Activated CD4-positive, alpha-beta T cell treated with anti-CD3 and anti-CD28 coated beads for 36 hours (primary cell): ENCODE measurements around the gene CCDC40. TPM values are rescaled to one million over a fixed set of nuclear protein-coding genes. Genes with fewer than 3 reads are reported as not detected.

Experiments
- ATAC-seq: fragments of 200-7000 bp; cut with Tn5 transposase; one replicate; pipeline ENCODE4 v1.10.0; 2021; ENCODE audit warnings: mild to moderate bottlenecking, moderate library complexity
- CTCF ChIA-PET: fragments of 350-600 bp; sonication (Branson Sonifier 250); formaldehyde crosslinking; loops from one replicate; lab custom pipeline; 2021; ENCODE audit warnings: antibody characterized with exemption; lab: Charles Lee
- POLR2A ChIA-PET: fragments of 350-600 bp; sonication (Branson Sonifier 250); formaldehyde crosslinking; loops from one replicate; lab custom pipeline; 2021; ENCODE audit warnings: antibody characterized with exemption, inconsistent platforms; lab: Charles Lee
- DNase-seq: peaks from one replicate; pipeline ENCODE4 v3.0.0-alpha.2; 2020
- H3K27ac Mint-ChIP-seq: one replicate; pipeline ENCODE4 v1.8.0; 2021; ENCODE audit warnings: mixed read lengths
- H3K27me3 Mint-ChIP-seq: one replicate; pipeline ENCODE4 v1.8.0; 2021; ENCODE audit warnings: mixed read lengths
- H3K36me3 Mint-ChIP-seq: one replicate; pipeline ENCODE4 v1.8.0; 2021; ENCODE audit warnings: low read depth, mixed read lengths
- H3K4me1 Mint-ChIP-seq: one replicate; pipeline ENCODE4 v1.8.0; 2021; ENCODE audit warnings: mixed read lengths
- H3K4me3 Mint-ChIP-seq: one replicate; pipeline ENCODE4 v1.8.0; 2021; ENCODE audit warnings: mild to moderate bottlenecking, moderate library complexity, mixed read lengths
- H3K9me3 Mint-ChIP-seq: one replicate; pipeline ENCODE4 v1.8.0; 2021; ENCODE audit warnings: low read depth, mixed read lengths
- intact Hi-C, 2 experiments: fragments of 100-400 bp; cut with DNase I in 1 of 2; cut with micrococcal nuclease in 1 of 2; formaldehyde crosslinking; loops; one replicate each; pipeline versions ENCODE4 v1.14.2 to v1.15.1; 2022 to 2024; cut with DNase I, micrococcal nuclease
- total RNA-seq, 2 experiments: library from RNA; stranded (reverse); gene quantifications; one replicate each; pipeline ENCODE4 v1.2.3, GENCODE V29; 2021

Gene CCDC40
- total RNA-seq, 2 experiments from 2014 or later: 0.56 to 0.57 TPM

DNA sequence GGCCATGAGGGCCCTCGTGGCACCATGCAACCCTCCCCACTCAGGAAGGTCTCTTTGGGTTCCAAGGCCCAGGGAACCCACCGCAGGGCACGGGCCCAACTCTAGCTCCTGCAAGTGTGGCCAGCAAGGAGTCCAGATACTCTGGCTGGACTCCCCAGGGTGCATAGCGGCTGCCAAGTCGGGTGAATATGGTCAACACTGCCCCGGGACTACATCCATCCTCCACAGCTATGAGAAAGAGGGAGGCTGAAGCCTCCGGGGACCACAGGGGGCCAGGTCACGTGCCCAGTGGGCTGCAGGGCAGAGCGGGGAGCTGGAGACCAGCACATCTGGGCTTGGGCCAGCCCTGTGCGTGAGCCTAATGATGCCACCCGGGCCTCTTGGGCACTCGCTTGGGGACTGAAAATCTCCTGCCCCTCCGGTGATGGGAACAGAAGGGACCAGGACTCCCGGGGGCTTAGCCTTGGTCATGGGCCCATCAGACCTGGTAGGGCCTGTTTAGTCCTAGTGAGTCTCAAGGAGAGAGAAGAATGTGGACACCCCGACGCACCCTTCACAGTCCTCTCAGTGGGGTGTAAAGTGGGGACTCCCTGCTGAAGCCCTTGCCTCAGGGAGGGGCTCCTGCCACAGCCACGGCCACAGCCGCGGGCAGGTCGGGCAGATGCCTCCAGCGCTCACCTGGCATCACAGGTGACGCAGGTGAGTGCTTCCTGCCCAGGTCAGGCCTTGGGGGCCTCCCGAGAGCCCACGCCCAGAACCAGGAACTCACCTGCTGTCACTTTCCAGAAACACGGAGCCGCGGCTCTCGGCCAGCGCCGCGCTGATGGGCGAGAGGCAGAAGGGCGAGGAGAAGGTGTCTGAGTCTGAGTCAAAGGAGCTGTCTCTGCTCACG is 26.8 kb upstream of the CCDC40 start:
- ChIA-PET CTCF (interaction anchor here (0.6 to 2.8 kb wide), 12 partner anchors 8 to 626 kb away, joined by 3 to 22 read pairs (median 4); no protein-coding TSS in a partner anchor), POLR2A (no interaction called here)
- intact Hi-C loops: loop anchor here in 1 of 2 experiments (5.0 kb wide), 4 partner anchors 73 to 243 kb away; partner anchors contain the start of genes EIF4A3 and GAA
- H3K36me3 Mint-ChIP-seq: no peaks in the 10 kb centered on the region
- no peak overlapping the region for H3K27ac Mint-ChIP-seq
- no peak overlapping the region for H3K4me3 Mint-ChIP-seq
- DNase-seq (no peak), ATAC-seq (no peak)
- H3K27me3 Mint-ChIP-seq: no peaks in the 10 kb centered on the region
- peaks cover 9% of the 10 kb centered on the region for H3K4me1 Mint-ChIP-seq
- H3K9me3 Mint-ChIP-seq: no peaks in the 10 kb centered on the region

DNA sequence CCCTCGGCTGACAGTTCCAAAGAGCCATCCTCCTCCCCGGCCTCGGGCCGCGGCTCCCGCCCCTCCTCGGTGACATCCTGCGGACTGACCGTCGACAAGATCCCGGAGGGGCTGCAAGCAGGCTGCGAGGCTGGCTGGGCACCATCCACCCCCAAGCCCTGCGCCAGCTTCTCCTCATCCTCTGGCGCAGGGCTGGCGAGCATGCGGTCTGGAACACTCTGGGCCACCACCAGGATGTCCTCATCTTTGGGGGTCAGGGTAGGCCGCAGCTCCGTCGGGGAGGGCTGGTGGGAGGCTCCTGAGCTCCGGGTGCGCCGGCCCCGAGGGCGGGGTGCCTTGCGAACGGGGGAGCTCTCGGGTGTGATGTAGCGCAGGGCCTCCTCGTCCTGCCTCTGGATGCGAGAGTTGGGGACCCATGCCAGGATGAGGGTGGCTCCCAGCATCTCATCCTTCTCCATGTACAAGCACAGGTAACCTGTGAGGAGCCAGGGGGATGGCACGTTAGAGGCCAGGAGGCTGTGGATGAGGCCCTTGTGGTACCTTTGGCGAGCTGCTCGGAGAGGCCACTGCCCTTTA is 26.1 kb upstream of the CCDC40 start:
- ChIA-PET POLR2A (no interaction called here), CTCF (interaction anchor here (0.5 to 1.0 kb wide), 5 partner anchors 13 to 193 kb away, joined by 3 to 5 read pairs (median 3); no protein-coding TSS in a partner anchor)
- no peak for ATAC-seq
- no peaks in the 10 kb centered on the region for H3K27me3 Mint-ChIP-seq
- intact Hi-C loops: no loop called here
- H3K4me3 Mint-ChIP-seq: no peak overlapping the region
- H3K9me3 Mint-ChIP-seq: no peaks in the 10 kb centered on the region
- H3K27ac Mint-ChIP-seq: no peak overlapping the region
- DNase-seq: no peak
- H3K4me1 Mint-ChIP-seq: peaks cover 9% of the 10 kb centered on the region
- H3K36me3 Mint-ChIP-seq: no peaks in the 10 kb centered on the region

DNA sequence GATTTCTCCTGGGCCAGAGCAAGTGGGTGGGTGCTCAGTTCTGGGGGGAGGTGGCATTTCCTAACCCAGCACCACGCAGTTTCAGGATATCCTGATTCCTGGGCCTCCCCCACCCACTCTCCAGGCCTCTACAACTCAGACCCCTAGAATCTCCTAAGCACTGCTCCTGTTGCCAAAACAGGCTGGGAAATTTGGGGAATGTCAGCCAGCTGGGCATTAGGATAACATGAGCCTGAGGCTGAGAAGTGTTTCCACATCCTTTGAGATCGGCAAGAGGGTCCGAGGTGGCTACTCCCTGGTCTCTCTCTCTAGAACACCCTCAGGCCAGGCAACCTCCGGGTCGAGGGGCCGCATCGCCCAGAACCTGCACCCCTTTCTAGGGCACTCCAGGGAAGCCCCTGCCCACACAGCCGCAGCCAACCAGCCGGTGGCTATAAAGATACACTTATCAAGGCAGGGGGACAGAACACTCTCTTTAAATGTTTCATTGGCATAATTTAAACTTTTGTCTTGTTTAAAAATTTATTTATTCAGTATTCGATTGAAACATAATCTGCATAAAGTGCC is 24.4 kb upstream of the CCDC40 start:
- Mint-ChIP-seq H3K4me1 (peaks cover 2% of the 10 kb centered on the region), H3K4me3 (no peak overlapping the region), H3K27me3 (no peaks in the 10 kb centered on the region), H3K9me3 (no peaks in the 10 kb centered on the region), H3K36me3 (no peaks in the 10 kb centered on the region), H3K27ac (no peak overlapping the region)
- ATAC-seq (no peak), DNase-seq (no peak)
- intact Hi-C loops: no loop called here
- ChIA-PET POLR2A (no interaction called here), CTCF (no interaction called here)

DNA sequence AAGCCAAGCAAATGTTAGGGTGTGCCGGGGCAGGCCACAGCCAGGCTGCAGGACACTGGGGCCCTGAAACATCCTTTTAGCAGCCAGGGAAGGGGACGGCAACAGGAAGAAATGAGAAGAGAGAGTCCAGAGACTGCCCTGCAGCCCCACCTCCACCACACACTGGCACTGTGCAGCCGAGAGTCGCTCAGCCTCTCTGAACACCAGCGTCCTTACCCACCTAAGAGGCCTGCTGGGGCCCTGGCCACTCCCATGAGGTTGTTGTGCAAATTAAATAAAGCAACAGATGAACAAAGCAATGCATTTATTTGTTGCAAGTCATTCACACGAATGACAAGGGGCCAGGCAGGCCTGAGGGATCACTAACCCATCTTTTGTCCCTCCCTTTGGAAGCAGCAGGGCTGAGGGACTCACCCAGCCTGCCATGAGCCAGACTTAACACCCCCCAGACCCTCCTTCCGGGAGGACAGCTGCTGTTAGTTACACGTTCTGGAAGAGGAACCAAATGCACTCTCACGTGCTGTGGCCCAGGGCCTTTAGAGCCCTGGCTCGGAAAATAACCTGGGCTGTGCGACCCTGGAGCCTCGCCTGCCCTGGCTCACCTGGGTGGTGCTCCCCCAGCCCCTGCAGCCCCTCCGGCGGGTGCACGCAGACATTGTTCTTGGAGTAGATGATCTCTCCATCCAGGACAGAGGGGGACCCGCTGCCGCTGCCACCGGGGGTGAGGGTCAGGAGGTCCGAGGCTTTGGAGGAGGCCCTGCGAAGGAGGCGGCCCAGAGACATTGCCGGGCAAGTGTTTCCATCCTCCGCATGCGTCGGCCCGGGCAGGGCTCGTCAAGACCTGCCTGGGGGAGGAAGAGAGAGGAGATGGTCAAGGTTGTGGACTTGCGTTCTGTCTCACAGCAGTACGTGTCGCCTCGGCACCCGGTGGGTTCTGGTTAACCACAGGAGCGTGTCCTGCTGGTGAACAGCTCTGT is 23.4 kb upstream of the CCDC40 start:
- Mint-ChIP-seq H3K9me3 (no peaks in the 10 kb centered on the region), H3K27ac (no peak overlapping the region), H3K4me3 (no peak overlapping the region), H3K4me1 (peaks cover 2% of the 10 kb centered on the region), H3K36me3 (no peaks in the 10 kb centered on the region), H3K27me3 (no peaks in the 10 kb centered on the region)
- CTCF ChIA-PET: interaction anchor here (0.7 kb wide), 1 partner anchor 8 kb away, joined by 3 read pairs; no protein-coding TSS in a partner anchor
- no peak for DNase-seq
- intact Hi-C loops: no loop called here
- no peak for ATAC-seq
- POLR2A ChIA-PET: no interaction called here

DNA sequence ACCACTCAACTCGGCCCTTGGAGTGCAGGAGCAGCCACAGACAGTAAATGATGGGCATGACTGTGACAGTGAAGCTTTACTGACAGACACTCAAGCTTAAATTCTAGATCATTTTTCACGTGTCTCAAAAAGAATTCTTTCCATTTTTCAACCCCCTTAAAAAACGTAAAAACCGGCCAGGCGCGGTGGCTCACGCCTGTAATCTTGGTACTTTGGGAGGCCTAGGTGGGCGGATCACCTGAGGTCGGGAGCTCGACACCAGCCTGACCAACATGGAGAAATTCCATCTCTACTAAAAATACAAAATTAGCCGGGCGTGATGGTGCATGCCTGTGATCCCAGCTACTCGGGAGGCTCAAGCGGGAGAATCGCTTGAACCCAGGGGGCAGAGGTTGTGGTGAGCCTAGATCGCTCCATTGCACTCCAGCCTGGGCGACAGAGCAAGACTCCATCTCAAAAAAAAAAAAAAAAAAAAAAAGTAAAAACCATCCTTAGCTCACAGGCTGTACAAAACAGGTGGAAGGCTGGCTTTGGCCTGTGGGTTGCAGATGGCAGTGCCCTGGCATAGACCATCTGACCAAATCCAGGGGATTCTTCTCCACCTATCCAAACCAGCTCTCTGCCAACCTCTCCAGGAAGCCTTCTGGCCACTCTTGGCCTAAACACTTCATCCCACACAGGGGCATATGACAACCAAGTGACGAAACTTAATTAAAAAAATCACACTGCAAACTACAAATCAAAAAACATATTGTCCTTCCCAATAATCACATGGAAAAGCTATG is 19.0 kb upstream of the CCDC40 start:
- POLR2A ChIA-PET: interaction anchor here (0.7 to 0.8 kb wide), 2 partner anchors 10 to 277 kb away, joined by 10 to 11 read pairs; no protein-coding TSS in a partner anchor
- no peaks in the 10 kb centered on the region for H3K9me3 Mint-ChIP-seq
- H3K4me1 Mint-ChIP-seq: no peaks in the 10 kb centered on the region
- H3K36me3 Mint-ChIP-seq: no peaks in the 10 kb centered on the region
- intact Hi-C loops: loop anchor here (1.0 kb wide), 1 partner anchor 10 kb away; no protein-coding TSS in a partner anchor
- peak overlapping the region; percentile 10 for H3K27ac Mint-ChIP-seq
- ATAC-seq (no peak), DNase-seq (no peak)
- no peak overlapping the region for H3K4me3 Mint-ChIP-seq
- CTCF ChIA-PET: interaction anchor here (0.8 to 2.4 kb wide), 5 partner anchors 9 to 19 kb away, joined by 3 to 17 read pairs (median 4); no protein-coding TSS in a partner anchor
- H3K27me3 Mint-ChIP-seq: no peaks in the 10 kb centered on the region

DNA sequence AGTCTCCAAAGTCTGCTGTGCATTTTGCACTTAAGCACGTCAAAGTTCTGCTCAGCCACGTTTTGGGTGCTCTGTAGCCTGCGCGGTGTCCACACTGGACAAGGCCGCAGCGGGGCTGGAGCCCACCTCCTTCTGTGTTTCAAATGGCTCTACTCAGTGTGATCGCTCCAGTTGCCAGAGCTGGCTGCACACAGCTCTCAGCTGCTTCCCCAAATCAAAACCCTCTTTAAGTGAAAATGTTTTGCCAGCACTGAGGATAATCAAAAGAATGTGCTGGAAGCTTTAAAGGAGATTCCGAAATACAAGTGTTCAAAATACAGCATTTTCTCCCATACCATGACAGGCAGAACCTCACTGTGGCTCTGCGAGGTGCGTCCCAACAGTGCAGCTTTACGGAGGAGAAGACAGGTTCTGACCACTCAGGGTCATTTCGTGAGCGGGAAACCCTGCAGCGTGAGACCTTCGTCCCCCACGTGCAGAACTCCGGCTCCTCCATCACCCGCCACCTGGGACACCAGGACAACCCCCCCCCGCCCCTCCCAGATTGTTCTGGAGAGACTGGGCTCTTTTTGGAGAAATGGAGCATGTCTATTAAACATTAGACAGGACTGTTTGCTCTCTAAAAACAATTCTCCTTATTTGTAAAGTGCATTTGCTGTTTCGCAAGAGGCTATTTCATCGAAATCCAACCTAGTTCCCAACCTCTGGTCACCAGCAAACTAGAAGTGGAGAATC is 17.4 kb upstream of the CCDC40 start:
- Mint-ChIP-seq H3K4me3 (no peak overlapping the region), H3K36me3 (no peaks in the 10 kb centered on the region), H3K9me3 (no peaks in the 10 kb centered on the region), H3K27me3 (no peaks in the 10 kb centered on the region), H3K4me1 (no peaks in the 10 kb centered on the region), H3K27ac (no peak overlapping the region)
- CTCF ChIA-PET: interaction anchor here (2.4 kb wide), 1 partner anchor 10 kb away, joined by 17 read pairs; no protein-coding TSS in a partner anchor
- intact Hi-C loops: no loop called here
- POLR2A ChIA-PET: no interaction called here
- no peak for ATAC-seq
- no peak for DNase-seq

DNA sequence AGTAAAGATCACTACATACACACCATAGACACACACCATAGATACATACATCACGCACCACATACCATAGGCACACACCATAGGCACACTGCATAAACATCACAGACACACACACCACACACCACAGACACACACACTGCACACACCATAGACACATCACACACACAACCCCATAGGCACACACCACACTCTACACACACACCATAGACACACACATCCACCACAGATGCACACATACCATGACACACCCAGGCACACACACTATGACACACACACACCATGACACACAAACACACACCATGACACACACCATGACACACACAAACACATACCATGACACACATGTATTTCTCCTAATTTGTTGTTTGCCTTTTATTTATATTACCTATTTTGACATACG is 14.8 kb upstream of the CCDC40 start:
- ChIA-PET CTCF (no interaction called here), POLR2A (no interaction called here)
- intact Hi-C loops: no loop called here
- Mint-ChIP-seq H3K4me1 (no peaks in the 10 kb centered on the region), H3K27me3 (no peaks in the 10 kb centered on the region), H3K9me3 (no peaks in the 10 kb centered on the region), H3K4me3 (no peak overlapping the region), H3K36me3 (no peaks in the 10 kb centered on the region), H3K27ac (no peak overlapping the region)
- ATAC-seq (no peak), DNase-seq (no peak)

DNA sequence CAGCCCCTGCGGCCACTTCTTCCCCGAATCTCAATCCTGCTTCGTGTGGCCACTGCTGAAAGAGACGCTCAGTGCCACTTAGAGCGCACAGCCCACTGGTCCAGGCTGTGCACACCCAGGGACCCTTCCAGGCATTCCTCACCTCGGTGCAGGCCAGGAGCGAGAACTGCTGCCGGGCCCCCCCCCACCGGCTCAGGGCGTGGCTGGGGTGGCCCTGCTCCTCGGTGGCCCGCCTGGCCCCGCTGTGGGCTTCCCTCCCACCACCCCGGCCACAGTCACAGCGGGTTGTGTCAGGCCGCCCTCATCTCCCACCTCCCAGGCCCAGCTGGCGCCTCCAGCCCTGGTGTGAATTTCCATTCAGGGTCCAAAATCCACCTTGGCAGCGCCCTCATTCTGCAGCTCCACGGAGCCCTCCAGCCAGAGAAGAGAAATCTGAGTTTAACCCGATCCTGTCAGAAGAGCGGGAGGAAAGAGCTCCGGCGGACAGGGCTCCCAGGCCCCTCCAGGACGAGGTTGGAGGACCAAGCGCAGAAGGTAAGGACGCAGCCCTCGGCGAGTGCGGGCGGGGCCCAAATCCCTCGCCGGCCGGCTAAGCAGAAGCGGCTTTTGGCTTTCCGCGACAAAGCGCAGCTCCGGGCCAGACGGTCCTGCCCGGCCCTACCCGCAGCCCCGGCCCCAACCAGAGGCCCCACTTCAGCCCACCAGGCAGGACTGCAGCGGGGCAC is 12.8 kb upstream of the CCDC40 start:
- ATAC-seq: no peak
- Mint-ChIP-seq H3K4me3 (no peak overlapping the region), H3K36me3 (no peaks in the 10 kb centered on the region), H3K4me1 (no peaks in the 10 kb centered on the region), H3K27ac (no peak overlapping the region), H3K9me3 (no peaks in the 10 kb centered on the region), H3K27me3 (no peaks in the 10 kb centered on the region)
- intact Hi-C loops: no loop called here
- CTCF ChIA-PET: no interaction called here
- no peak for DNase-seq
- POLR2A ChIA-PET: no interaction called here

DNA sequence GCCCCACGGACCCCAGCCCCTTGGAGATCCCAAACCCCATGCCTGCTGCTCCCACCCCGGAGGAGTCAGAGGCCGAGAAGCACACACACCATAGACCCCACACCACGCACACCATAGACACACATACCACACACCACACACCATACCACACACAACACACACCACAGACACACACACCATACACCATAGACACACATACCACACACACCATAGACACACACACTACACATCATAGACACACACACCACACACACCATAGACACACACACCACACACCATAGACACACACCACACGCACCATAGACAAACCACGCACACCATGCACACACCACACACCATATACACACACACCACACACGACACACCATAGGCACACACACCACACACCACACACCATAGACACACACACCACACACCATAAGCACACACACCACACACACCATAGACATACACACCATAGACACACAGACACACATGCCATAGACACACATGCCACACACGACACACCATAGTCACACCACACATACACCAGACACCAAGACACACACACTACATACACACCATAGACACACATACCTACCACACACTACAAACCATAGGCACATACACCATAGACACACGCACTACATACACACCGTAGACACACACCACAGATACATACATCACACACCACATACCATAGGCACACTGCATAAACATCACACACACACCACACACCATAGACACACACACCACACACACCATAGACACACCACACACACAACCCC is 12.1 kb upstream of the CCDC40 start:
- no peaks in the 10 kb centered on the region for H3K4me1 Mint-ChIP-seq
- no peak overlapping the region for H3K4me3 Mint-ChIP-seq
- H3K27me3 Mint-ChIP-seq: no peaks in the 10 kb centered on the region
- ATAC-seq: no peak
- CTCF ChIA-PET: no interaction called here
- no peaks in the 10 kb centered on the region for H3K36me3 Mint-ChIP-seq
- POLR2A ChIA-PET: no interaction called here
- no peak overlapping the region for H3K27ac Mint-ChIP-seq
- intact Hi-C loops: no loop called here
- no peaks in the 10 kb centered on the region for H3K9me3 Mint-ChIP-seq
- DNase-seq: no peak
